ENCODE measurements around the gene SMURF2.
A peak's percentile ranks its signal among the peaks of the same experiment; 100 is the strongest.
"Not testable (repeated sequence)": the region's sequence is repeated elsewhere in the genome, so short reads cannot be mapped to it uniquely, and the experiment has no call there.

Gene SMURF2

DNA sequence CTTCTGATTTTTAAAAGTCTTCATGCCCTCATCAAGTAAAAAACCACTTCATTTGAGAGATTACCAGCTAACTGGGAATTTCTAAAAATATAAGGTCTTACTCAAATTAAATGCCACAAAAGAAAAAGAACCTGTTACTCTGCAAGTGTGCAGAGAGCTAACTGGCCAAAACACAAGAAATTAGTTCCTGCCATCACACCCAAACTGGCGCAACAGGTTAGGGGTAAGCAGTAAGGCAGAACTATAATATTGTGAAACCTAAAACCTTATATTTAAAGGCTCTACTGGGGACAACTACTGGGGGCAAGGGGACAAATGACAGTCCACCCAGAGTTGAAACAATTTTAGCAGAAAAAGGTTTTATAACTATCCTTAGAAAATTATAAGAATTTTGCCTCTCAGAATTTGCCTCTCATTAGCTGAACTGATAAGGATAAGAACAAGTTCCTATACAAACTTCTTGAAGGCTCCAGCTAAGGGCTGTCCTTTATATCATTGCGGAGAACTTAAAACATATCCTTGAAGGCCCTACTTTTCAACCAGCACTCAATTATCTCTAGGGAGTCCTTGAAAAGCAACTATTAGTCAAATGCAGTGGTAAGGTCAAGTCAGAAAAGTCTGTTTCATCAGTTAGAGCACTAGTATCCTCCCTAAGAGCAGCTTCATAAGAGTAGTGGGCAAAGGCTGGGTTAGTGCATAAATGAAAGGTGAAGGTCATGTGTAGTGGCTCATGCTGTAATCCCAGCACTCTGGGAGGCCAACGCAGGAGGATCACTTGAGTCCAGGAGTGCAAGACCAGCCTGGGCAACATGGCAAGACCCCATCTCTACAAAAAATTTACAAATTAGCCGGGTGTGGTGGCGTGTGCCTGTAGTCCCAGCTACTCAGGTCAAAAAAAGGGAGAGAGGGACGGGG lies 31.5 kb downstream of the SMURF2 start:
- DNase-seq: no peak

- no peak for DNase-seq
Measured at GRCh38 chr17:64628641-64629040, 33.5 kb downstream of the SMURF2 start.

DNA sequence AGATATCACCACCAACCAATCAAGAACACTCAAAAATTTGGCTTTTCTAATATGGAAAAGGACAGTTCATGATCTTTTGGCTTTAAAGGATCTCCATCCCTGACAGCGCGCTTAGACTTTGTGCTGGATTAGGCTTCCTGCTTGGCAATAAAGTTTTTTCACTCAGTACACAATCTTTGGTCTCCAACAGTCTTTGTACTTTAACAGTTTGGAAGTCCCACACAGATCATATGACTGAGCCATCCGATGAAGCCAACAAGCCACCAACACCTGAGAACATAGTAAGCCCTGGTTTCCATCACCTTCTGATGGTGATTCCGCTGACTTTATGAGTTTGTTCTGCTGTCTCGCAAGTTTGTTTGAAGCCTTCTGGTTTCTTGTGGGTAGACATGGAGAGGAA lies 34.3 kb downstream of the SMURF2 start:
- DNase-seq: no peak

DNA sequence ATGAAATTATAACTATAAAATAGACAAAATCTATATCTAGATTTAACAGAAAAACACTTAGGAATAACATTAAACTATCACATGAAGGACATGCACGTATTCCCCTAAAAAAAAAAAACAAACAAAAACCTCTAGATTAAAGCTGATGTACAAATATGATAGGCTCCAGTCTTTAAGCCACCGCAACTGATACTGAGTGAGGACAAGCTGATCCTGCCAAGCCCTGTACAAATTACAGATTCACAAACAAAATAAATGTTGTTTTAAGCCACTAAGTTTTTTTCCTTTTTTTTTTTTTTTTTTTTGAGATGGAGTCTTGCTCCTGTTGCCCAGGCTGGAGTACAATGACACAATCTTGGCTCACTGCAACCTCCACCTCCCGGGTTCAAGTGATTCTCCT lies 35.3 kb downstream of the SMURF2 start:
- DNase-seq: no peak

DNA sequence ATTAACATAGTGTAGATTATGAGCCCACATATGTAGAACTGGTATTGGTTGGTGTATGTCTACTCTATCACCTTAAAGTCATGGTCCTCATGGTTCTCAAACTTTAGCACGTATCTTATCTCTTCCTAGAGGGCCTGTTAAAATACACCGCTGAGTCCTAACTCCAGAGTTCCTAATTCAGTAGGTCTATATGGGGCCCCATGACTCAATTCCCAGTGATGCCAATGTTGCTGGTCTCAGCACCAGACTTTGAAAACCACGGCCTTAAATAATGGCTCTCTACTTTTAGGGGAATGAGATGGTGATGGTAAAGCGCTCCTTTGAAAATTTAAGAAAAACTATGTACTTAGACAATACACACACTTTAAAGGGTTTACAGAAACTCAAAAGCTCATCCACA lies 36.6 kb downstream of the SMURF2 start:
- no peak for DNase-seq

DNA sequence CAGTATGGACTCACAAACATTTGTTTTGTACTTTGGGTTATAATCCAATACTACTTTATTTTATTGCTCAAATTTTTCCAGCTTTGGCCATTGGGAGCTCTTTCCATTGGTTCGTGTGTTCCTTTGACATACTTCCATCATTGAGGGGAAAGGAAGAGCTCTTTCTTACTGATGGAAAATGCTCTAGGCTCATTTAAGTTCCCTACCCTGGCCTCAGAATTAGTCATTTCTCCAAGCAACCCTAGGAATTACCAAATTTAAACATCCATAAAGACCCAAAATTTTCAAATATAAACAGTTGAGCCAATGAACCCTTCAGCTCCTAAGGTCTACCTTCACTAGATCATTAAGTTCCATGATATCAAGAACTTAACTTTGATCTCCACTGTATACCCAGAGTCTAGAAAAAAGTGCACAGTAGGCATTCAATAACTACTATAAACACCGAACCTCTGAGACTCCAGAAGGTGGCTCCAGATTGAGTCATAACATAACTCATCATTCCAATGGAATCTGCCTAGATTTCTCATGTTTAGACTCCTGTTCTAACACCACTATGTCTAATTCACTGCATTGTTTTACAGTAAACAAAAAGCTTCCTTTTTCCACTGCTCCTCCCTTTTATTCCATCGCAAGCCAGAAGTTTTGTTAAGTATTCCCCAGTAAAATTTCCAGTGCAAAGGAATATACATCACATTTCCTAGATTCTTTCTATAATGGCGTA lies 39.0 kb downstream of the SMURF2 start:
- DNase-seq: no peak

DNA sequence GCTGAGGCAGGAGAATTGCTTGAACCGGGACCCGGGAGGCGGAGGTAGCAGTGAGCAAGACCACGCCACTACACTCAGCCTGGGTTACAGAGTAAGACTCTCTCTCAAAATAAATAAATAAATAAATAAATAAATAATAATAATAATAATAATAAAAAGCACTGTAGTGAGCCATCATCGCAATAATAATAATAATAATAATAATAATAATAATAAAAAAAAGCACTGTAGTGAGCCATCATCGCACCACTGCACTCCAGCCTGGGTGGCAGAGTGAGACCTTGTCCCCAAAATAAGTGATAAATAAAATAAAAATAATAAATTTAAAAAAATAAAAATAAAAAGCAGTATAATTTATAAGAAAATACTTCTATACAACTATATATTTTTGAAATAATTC lies 40.3 kb downstream of the SMURF2 start:
- no peak for DNase-seq

DNA sequence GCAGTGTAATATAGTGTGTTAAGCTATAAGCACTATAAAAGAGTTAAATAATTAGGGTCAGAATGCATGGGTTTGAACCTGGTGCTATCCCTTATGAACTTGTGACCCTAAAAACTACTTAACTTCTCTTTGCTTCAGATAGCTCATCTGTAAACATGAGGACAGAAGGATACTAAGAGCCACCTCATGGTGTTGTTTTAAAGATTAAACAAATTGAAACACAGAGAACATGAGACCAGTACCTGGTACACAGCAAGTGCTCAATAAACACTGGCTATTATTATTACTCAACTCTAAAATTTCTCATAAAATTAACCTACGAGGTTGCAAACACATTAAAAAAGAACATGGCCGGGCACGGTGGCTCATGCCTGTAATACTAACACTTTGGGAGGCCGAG lies 43.3 kb downstream of the SMURF2 start:
- no peak for DNase-seq

DNA sequence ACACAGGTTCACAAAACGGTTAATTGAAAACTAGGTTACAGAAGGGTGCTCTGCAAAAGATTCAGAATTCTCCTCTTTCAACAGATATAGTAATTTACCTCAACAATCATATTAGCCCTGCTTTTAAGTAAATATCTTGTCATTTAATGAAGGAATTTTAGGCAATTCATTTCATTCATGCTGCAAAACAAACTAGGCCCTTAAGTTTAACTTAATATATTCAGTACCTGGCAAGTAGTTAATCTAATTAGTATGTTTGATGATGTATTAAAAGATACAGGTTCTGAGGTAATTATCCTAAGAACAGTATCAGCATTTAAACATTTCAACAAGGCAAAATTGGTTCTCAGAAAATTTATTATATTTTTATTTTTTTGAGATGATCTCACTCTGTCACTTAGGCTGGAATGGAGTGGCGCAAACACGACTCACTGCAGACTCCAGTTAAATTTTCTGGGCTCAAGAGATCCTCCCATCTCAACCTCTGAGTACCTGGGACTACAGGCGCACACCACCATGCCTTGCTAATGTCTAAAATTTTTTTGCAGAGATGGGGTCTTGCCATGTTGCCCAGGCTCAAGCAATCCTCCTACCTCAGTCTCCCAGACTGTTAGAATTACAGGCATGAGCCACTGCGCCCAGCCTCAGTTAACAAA lies 44.9 kb downstream of the SMURF2 start:
- no peak for DNase-seq

DNA sequence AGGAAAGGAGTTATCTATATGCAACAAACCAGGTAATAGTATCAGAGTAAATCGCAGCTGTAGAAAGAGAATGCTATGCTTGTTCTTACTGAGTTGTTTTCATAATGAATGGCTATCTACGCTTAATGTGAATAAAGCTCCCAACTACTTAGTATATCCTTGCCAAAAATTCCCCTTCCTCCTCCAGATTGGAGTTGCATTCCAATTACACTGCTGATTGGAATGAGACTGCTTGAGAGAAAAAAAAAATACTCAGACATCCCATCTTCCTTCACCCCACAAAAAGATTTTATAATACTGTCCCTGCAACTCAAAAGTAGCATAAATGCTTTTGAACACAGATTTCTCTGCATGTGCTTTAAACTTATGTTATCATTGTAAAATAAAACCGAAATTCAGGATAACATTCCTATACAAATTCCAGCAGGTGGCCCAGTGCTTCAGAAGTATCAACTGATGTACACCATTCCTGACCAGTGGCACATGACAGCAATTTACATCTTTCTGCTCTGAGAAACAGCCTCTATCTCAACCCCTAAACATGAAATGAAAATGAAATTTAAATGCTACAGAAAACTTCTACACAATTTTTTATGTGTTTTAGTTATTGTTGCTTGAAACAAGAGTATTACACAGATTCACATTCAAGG lies 47.0 kb downstream of the SMURF2 start:
- no peak for DNase-seq

GRCh38 chr17:64614266-64615027 lies 47.7 kb downstream of the SMURF2 start:
- DNase-seq: no peak

DNA sequence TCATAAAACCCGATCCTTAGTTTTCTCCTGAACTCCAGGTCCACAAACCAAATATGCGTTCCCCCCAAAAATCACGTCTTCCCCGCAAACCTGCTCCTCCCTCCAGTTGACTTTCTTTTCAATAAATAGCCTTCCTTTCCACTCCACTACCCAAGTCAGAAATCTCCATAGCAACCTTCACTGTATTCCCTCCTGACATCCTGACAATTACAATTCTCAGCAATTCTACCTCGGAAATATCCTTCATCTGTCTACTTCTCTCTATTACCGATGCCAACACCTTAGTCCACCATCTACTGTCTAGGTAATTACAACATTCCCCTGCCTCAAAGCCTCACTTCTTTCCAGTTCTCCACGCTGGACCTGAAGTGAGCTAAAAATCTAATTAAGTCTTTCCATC lies 50.7 kb downstream of the SMURF2 start:
- no peak for DNase-seq

- DNase-seq: not testable (repeated sequence)
Measured at GRCh38 chr17:64610244-64610643, 51.9 kb downstream of the SMURF2 start.

GRCh38 chr17:64608571-64608981 lies 53.5 kb downstream of the SMURF2 start:
- no peak for DNase-seq

DNA sequence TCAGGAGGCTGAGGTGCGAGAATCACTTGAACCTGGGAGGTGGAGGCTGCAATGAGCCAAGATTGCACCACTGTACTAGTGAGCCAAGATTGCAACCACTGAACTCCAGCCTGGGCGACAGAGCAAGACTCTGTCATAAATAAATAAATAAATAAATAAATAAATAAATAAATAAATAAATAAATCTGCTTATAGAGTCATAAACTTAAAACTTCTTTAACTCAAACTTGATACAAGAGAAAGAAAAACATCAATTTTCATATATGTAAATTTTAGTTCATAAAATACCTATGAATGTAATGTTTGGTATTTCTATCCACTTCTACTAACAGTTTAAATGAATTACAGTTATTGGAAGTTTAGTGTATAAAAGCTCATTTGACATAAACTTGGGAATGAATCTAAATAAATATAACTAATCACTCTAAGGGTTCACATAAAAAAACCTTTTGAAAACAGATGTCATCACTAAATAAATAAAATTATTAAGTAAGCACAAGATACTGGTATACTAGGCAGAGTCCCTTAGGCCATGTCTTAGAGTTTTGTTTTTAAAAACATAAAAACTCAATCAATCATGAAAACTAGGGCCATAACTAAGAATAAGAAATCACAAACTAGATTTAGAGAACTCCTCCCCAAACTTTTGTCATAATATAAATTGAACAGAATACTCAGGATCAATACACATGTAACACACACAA lies 54.1 kb downstream of the SMURF2 start:
- no peak for DNase-seq

GRCh38 chr17:64604532-64604931 lies 57.6 kb downstream of the SMURF2 start:
- not testable (repeated sequence) for DNase-seq

GRCh38 chr17:64603987-64604386 lies 58.1 kb downstream of the SMURF2 start:
- DNase-seq: no peak

GRCh38 chr17:64599827-64600226 lies 62.3 kb downstream of the SMURF2 start:
- no peak for DNase-seq

DNA sequence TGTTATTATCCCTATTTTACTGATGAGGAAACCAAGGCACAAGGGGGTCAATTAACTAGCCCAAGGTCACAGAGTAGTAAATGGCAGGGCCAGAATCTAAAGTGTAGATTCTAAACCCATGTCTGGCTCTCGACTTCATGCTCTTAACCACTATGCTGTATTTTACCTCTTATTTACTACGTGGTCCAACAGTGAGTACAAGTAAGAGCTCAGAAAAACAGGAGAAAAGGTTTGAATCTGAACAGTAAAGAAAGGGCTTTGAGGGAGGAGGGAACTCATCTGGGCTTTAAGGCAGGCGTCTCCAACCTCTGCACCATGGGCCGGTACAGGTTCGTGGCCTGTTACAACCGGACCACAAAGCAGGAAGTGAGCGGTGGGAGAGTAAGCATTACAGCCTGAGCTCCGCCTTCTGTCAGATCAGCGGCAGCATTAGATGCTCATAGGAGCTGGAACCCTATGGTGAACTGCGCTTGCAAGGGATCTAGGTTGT lies 62.9 kb downstream of the SMURF2 start:
- DNase-seq: peak; percentile 75

- no peak for DNase-seq
Measured at GRCh38 chr17:64598672-64599071, 63.4 kb downstream of the SMURF2 start.

DNA sequence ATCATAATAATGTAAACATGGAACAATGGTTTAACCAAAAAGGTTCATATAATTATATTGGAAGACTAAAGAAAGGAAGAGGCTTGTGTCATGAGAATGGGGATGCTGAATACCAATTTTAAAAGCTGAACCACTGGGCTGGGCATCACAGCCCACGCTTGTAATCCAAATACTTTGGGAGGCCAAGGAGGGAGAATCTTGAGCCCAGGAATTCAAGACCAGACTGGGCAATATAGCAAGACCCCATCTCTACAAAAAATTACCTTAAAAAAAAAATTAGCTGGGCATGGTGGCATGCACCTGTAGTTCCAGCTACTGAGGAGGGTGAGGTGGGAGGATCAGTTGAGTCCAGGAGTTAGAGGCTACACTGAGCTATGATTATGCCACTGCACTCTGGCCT lies 65.1 kb downstream of the SMURF2 start:
- DNase-seq: no peak

GRCh38 chr17:64596439-64596838 lies 65.7 kb downstream of the SMURF2 start:
- DNase-seq: no peak
